AG09319 (cell line): ENCODE measurements around the gene SDS.
"Not testable (repeated sequence)": the region's sequence is repeated elsewhere in the genome, so short reads cannot be mapped to it uniquely, and the experiment has no call there.

ENCODE experiments used
- DNase-seq: peaks from one replicate; pipeline ENCODE4 v3.0.0-alpha.2; 2010; ENCODE audit warnings: low read depth; ENCODE audit errors: extremely low read depth
- CTCF ChIP-seq: IDR thresholded peaks from 2 replicates; pipeline ENCODE4 v1.5.1; 2011; ENCODE audit warnings: low read depth, mild to moderate bottlenecking, inconsistent platforms, low read length, moderate library complexity

Gene SDS

DNA sequence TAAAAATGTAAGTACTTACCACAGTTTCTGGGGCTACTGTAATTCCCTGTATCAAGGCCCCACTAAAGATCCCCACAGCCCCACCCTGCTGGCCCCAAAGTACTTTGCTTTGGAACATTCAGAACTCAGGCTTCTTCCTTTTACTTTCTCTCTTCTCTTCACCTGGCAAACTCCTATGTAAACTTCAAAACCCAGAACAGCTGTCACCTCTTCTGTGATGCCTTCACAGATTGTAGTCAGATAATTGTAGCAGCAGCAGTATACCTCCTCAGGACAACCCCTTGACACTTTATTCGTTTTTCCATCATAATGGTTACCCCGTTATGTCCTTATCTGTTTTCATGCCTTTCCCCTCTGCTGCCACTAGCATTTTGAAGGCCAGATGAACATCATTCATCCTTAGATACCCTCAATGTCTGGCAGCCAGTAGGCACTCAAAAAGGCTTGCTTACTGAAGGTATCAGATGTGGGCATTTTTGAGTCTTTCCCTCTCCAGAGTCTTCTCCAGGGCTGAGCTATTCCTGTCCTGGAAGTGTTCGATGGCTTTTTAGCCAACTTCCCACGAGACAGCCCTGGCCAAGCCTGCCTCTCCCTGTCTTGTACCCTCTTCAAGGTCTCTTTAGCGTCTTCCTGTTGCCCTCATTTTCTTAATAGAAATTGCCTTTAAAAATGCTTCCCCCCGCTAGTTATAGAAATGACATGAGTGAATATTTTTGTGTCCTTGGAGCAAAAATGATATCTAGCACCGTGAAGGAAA is 37.9 kb downstream of the SDS start:
- DNase-seq, result no peak
- no peak for TF ChIP-seq CTCF

GRCh38 chr12:113364698-113365097 is 39.0 kb downstream of the SDS start:
- DNase-seq, result no peak
- TF ChIP-seq CTCF, result no peak

DNA sequence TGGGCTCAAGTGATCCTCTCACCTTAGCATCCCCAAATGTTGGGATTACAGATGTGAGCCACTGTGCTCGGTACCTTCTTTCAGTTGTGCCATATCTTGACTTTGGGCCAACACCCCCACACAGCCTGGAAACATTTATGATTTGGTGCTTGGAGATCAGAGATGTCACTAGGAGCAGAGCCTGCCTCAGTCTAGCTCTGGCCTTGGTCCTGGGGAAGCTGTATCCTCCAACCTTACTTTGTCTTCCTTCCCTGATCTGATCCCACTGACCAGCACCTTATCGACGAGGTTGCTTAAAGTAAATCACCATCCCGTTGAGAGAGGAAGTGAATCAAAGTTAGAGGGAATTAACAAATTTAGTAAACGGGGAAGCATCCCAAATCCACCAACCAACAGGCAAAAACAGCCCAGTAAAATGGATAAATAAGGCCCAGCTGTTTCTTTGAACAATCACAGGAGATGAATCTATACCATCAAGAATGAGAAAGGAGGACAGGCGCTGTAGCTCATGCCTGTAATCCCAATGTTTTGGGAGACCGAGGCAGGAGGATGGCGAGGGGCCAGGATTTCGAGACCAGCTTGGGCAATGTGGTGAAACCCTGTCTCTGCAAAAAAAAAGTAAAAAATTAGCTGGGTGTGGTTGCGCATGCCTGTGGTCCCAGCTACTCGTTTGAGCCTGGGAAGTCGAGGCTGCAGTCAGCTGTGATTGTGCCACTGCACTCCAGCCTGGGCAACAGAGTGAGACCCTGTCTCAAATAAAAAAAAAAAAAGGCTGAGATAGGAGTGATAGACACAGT is 41.9 kb downstream of the SDS start:
- TF ChIP-seq CTCF, result no peak
- DNase-seq, result peak; percentile 22

DNA sequence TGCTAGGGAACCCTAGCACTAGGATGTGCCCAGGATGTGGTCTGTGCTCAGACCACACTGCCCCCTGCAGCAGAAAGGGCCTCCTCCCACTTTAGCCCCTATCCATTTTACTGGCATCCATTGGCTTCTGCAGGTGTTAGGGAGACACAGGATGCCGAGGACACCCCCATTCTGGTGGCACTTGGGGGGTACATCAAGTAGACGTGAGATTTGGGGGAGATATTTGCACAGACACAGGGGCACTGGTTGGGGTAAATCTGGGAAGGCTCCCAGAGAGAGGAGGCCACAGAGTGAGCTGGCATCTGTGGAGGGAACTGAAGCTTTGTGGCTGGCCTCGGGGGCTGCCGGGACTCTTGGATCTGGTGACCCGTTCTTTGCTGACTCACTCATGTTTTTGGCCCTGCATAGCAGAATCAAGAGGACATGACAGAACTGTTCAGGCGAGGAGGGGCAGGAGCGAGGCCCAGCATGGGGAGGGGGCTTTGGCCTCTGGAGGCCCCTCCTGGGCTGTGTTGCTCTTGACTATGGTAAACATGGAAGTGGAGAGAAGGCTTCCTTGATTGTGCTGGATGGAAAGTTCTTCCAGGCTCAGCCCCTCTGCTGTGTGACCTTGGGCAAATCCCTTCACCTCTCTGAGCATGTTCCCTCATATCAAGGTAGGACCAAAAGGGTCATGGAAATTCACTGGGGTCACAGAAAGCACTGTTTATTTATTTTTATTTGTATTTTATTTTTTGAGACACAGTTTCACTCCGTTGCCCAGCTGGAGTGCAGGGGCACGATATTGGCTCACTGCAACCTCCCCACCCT is 43.5 kb downstream of the SDS start:
- TF ChIP-seq CTCF, result peak; percentile 3; the same call in 1 of the 2 replicates
- DNase-seq, result no peak

DNA sequence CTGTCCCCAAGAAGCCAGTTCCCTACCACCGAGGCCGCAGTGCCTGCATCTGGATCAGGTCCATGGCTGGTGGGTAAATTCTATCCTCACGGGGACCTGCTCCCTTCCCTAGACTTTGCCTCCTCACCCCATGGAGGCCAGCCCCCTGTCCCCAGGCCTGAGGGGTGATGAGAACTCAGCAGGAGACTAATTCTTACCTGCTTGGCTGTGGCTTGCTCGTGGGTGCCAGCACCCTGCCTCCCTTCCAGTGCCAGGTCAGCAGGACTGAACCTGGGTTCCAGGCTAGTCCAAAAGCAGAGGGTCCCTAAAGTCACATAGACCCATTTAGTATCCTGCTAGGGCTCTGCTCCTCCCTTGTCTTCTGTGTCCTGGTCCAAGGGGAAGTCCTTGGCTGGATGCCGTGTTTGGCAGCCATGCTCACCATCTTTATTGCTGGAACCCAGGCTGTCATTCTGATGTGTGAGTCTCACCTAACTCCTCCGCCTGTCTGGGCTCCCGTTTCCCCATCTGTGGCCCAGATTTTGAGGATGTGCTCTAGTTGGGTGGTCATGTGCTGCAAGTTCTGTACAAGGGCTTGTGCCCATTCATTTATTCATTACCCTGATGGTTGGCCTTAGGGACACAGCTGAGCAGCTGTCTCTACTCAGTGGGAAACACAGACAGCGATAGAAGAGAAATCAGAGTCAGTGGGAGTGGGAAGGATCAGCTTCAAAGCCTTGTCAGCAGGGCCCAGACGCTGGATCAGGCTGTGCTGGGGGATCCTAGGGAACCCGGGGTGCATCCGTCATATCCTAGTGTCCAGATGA is 44.4 kb downstream of the SDS start:
- TF ChIP-seq CTCF, result no peak
- no peak for DNase-seq

DNA sequence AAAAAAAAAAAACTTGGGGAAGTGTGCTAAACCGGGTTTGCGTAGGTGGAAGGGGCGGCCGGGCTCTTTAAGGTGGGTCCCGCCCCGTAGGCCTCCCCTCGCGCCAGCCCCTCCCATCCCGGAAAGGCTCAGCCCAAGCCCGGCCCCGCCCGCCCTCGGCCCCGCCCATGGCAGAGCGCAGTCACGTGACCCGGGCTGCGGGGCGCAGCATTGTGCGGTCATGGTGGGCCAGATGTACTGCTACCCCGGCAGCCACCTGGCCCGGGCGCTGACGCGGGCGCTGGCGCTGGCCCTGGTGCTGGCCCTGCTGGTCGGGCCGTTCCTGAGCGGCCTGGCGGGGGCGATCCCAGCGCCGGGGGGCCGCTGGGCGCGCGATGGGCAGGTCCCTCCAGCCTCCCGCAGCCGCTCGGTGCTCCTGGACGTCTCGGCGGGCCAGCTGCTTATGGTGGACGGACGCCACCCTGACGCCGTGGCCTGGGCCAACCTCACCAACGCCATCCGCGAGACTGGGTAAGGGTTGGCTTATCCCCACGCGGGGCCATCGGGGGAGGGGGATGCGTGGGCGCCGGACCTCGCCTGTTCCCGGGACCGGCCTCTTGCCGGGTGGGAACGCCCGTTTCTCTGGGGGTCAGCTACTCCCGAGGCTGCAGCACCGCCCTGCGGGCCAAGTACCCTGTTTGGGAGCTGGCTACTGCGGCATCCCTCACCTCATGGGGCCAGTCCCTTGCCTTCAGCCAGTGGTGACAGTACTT is 45.1 kb downstream of the SDS start, which contains the start of gene PLBD2:
Gene PLBD2 (plus strand): TSS at position 207 of the 752 bp plus-strand sequence. CDS start 14 bp downstream, at position 221.
- peak; percentile 81 for DNase-seq
- peak; percentile 14; the same call in 1 of the 2 replicates for TF ChIP-seq CTCF

- not testable (repeated sequence) for DNase-seq
Observed at GRCh38 chr12:113354192-113354591, 49.5 kb downstream of the SDS start.
